HUDEP-2 (cell line): ENCODE data around the gene TWF1.
A peak's percentile ranks its signal among the peaks of the same experiment; 100 is the strongest.
"Not testable (repeated sequence)": the region's sequence is repeated elsewhere in the genome, so short reads cannot be mapped to it uniquely, and the experiment has no call there.

Source experiments
- DNase-seq, 76 experiments: peaks; one replicate each; lab custom pipeline; 2025; ENCODE audit not compliant: unreplicated experiment in 76 of 76; lab: John Stamatoyannopoulos, UW

The TWF1 gene

DNA sequence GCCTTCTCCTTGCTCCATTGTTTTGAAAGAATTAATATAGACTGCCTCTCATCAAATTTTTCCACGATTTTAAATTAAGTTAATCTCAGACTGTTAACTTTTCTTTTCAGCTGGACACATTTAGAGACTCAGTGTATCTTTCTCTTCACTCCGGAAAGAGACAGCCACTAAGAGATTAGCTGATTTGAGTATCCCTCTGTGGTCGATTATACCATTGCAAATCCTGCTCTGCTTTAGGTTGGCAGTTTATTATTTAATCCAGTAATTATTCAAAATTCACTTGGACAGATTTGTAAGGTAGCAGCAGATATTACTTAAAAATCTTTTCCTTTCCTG is 588 bp upstream of the TWF1 start:
- no peak for DNase-seq

- DNase-seq, result peak in 5 of 76 experiments; percentile 4 to 27 (median 8)
Observed at GRCh38 chr12:43805149-43805859, 813 bp downstream of the TWF1 start.

DNA sequence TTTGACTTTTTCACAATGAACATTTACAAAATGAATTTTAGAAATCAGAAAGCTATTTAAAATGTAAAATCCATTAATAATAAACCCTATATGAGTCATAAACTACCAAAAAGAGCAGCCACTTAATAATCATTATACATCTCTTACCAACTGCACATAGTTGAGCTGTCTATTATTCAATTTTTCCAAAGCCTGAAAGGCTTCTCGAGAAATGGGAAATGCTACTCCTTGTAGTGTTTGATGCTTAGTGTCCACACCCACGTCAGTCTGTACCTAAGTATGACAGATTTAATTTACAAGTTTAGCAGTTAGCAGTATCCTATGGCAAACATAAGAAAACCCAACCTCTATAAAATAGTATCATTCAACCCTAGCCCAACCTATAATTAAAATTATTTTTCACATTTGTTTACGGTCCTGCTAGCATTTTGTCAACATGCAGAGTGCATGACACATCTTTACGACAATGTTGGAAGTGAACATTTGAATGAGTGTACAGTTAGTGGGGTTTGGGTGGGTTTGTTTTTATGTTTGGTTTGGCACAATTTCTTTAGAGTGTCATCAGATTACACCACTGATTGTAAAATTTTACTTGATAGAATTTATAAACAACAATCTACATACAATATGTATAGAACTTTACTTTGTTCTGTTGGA is 8.4 kb downstream of the TWF1 start:
- DNase-seq, result no peak

- DNase-seq, result no peak
Observed at GRCh38 chr12:43795716-43796280, 10.3 kb downstream of the TWF1 start.

GRCh38 chr12:43789941-43790340 is 16.2 kb downstream of the TWF1 start:
- peak in 1 of 76 experiments; percentile 20 for DNase-seq

GRCh38 chr12:43786899-43787693 is 19.0 kb downstream of the TWF1 start:
- DNase-seq, result no peak

- peak in 23 of 76 experiments; percentile 1 to 41 (median 17) for DNase-seq
Observed at GRCh38 chr12:43776498-43776897, 29.6 kb downstream of the TWF1 start.

- no peak for DNase-seq
Observed at GRCh38 chr12:43766291-43766690, 39.8 kb downstream of the TWF1 start.

- DNase-seq, result no peak
Observed at GRCh38 chr12:43764528-43764927, 41.6 kb downstream of the TWF1 start.

- no peak for DNase-seq
Observed at GRCh38 chr12:43763769-43764168, 42.3 kb downstream of the TWF1 start.

GRCh38 chr12:43762596-43762995 is 43.5 kb downstream of the TWF1 start:
- no peak for DNase-seq

DNA sequence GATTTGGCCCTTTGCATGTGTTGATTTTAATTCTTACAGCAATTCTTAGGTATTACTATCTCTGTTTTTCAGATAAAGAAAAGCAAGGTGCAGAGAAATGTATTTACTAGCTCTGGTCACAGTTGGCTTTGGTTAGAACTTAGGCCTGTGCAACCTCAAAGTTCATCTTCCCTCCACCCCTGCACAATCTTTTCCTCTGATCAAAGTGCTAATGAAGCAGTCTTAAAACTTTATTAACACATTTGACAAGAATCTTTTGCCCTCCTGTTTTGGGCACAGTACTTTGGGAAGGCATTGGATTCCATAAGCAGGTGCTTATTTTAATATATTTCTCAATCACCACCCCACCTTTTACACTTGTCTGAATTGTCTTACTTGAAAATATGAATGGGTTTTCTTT is 44.6 kb downstream of the TWF1 start:
- no peak for DNase-seq

DNA sequence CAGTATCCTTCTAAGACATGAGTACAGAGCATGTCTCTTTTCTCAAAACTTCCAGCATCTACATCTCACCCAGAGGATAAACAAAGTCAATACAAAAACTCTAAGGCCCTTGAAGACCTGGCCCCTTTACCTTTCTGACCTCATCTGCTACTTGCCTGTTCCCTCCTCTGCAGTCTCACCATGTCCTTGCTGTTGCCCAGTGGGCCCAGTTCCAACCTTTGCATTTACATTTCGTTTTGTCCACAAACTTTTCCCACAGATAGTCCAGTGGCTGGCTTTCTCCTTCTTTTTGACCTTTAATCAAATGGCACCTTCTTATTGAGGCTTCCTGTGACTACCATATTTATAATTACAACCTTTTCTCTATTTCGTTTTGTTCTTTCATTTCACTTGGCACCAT is 45.7 kb downstream of the TWF1 start:
- no peak for DNase-seq

DNA sequence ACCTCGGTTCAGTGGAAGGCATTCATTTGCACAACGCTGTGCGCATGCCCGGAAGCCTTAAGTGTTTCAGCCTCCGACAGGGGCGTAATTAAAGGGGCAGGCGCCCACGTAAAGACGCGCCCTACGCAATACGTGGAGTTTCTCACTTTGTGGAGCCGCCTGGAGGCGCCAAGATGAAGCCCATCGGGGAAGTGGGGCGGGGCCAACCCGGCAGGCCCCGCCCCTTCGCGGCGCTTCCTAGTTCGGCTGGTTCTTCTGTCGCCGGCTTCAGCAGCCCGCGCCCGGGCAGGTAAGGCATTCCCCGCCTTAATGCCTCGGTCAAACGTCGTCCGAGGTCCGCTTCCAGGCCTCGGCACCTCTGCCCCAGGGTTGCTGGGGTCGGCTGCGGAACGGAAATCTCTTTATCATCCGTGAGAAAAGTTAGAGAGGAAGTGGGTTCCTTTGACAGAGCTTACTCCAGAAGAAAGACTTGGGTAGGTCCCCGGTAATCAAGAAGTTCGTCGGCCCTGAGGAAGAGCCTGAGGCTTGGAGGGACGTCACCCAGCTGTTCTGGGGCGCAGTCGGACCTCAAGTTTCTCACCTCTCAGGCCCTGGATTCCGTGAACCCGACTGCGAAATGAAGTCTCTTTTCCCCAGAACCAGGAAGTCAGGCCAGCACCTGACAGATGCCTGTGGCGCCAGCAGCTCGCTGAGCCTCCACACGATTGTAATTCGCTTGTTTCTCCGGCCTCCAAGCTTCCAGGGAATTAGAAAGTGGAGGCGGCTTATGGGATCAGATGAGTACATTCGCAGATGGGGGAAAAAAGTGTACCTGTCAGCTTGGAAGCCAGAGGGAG is 47.2 kb downstream of the TWF1 start, which contains the start of the genes IRAK4 and PUS7L:
TSS of gene IRAK4 (plus strand) at position 224 of the 836 bp plus-strand sequence. CDS start 9,161 bp downstream, outside the sequence.
TSS of gene PUS7L (minus strand) at position 63 of the 836 bp plus-strand sequence. CDS start 3,545 bp downstream, outside the sequence.
- DNase-seq, result peak; percentile 11 to 95 (median 89)

DNA sequence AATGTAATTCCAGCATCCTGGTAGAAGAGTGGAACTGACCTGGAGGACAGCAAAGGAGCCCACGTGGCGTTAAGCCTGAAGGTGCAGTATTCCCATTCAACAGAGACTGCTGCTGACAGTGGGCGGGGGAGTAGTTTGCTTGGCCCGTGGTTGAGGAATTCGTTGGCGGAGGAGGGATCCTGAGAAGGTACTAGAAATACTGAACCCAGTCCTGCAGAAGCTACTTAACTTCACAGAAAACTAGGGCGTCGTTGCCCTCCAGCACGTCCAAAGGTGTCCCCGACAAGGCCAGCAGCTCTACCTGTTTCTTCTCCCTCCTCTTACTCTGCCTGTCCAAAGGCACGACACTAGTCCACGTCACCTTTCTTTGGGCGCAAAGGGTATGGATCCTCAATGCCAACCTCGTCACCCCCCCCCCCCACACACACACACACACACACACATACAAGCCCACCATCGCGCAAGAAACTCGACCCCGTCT is 47.8 kb downstream of the TWF1 start:
- peak in 36 of 76 experiments; percentile 8 to 67 (median 30) for DNase-seq

GRCh38 chr12:43754015-43754414 is 52.1 kb downstream of the TWF1 start:
- no peak for DNase-seq

- not testable (repeated sequence) for DNase-seq
Observed at GRCh38 chr12:43751360-43751759, 54.8 kb downstream of the TWF1 start.

GRCh38 chr12:43750814-43751213 is 55.3 kb downstream of the TWF1 start:
- DNase-seq, result no peak

- DNase-seq, result no peak
Observed at GRCh38 chr12:43749016-43749415, 57.1 kb downstream of the TWF1 start.

DNA sequence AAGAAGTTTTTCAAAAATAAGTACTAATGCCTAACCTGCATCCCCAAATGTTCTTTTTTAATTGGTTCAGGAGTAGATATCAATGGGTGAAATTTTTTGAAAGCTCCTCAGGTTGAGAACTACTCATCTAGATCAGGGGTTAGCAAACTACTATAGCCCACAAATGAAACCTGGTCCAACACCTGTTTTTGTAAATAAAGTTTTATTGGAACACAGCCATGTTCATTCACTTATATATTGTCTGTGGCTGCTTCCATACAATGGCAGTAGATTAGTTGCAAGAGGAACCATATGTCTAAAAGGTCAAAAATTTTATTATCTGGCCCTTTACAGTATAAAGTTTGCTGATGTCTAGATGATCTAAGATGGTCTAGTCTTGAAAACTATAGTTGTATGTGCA is 61.3 kb downstream of the TWF1 start:
- DNase-seq, result no peak
